ENCODE data around the gene SAMD7. TPM values are rescaled to one million over a fixed set of nuclear protein-coding genes. Genes with fewer than 3 reads are reported as not detected.

Gene SAMD7
- total and polyA plus RNA-seq, 9 of the 15 experiments (the other 6 are each of a cell fraction or from before 2014, with no cell fraction given), result not detected

DNA sequence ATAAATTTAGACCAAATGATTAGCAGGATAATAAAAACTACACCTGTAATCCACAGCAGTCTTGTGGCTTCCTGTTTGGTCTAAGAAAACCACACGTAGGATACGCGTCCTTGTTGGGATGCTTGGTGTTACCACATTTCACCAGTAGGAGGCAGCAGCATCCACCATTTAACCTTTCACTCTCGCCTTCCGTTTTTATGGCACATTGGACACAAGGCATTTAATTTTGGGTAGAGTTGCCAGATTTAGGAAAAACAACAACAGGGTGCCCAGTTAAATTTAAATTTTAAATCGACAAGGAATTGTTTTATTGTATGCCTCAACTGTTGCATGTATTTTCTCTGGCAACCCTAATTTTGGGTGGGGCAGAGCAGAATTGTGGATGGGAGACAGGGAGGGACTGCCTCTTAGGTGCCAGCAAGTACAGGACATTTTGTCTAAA lies 47.9 kb upstream of the SAMD7 start (continued):
- TF ChIP-seq, protein P1, sequence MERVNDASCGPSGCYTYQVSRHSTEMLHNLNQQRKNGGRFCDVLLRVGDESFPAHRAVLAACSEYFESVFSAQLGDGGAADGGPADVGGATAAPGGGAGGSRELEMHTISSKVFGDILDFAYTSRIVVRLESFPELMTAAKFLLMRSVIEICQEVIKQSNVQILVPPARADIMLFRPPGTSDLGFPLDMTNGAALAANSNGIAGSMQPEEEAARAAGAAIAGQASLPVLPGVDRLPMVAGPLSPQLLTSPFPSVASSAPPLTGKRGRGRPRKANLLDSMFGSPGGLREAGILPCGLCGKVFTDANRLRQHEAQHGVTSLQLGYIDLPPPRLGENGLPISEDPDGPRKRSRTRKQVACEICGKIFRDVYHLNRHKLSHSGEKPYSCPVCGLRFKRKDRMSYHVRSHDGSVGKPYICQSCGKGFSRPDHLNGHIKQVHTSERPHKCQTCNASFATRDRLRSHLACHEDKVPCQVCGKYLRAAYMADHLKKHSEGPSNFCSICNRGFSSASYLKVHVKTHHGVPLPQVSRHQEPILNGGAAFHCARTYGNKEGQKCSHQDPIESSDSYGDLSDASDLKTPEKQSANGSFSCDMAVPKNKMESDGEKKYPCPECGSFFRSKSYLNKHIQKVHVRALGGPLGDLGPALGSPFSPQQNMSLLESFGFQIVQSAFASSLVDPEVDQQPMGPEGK (CRISPR knock-in tag; IDR thresholded peaks at IDR 0.05; ENCODE audit: borderline replicate concordance), result no peak
- TF ChIP-seq KAT8 (IDR thresholded peaks at IDR 0.05; ENCODE audit: low read depth), result no peak
- TF ChIP-seq, protein P2, sequence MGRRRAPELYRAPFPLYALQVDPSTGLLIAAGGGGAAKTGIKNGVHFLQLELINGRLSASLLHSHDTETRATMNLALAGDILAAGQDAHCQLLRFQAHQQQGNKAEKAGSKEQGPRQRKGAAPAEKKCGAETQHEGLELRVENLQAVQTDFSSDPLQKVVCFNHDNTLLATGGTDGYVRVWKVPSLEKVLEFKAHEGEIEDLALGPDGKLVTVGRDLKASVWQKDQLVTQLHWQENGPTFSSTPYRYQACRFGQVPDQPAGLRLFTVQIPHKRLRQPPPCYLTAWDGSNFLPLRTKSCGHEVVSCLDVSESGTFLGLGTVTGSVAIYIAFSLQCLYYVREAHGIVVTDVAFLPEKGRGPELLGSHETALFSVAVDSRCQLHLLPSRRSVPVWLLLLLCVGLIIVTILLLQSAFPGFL (CRISPR knock-in tag; IDR thresholded peaks at IDR 0.05), result no peak
- peak; percentile 68; the same call in 1 of the 2 replicates for TF ChIP-seq CC2D1A (IDR thresholded peaks at IDR 0.05)
- TF ChIP-seq, protein P3, sequence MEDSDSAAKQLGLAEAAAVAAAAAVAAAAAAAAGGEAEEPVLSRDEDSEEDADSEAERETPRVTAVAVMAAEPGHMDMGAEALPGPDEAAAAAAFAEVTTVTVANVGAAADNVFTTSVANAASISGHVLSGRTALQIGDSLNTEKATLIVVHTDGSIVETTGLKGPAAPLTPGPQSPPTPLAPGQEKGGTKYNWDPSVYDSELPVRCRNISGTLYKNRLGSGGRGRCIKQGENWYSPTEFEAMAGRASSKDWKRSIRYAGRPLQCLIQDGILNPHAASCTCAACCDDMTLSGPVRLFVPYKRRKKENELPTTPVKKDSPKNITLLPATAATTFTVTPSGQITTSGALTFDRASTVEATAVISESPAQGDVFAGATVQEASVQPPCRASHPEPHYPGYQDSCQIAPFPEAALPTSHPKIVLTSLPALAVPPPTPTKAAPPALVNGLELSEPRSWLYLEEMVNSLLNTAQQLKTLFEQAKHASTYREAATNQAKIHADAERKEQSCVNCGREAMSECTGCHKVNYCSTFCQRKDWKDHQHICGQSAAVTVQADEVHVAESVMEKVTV (CRISPR knock-in tag; IDR thresholded peaks at IDR 0.05), result peak; percentile 74
- TF ChIP-seq, protein P4, sequence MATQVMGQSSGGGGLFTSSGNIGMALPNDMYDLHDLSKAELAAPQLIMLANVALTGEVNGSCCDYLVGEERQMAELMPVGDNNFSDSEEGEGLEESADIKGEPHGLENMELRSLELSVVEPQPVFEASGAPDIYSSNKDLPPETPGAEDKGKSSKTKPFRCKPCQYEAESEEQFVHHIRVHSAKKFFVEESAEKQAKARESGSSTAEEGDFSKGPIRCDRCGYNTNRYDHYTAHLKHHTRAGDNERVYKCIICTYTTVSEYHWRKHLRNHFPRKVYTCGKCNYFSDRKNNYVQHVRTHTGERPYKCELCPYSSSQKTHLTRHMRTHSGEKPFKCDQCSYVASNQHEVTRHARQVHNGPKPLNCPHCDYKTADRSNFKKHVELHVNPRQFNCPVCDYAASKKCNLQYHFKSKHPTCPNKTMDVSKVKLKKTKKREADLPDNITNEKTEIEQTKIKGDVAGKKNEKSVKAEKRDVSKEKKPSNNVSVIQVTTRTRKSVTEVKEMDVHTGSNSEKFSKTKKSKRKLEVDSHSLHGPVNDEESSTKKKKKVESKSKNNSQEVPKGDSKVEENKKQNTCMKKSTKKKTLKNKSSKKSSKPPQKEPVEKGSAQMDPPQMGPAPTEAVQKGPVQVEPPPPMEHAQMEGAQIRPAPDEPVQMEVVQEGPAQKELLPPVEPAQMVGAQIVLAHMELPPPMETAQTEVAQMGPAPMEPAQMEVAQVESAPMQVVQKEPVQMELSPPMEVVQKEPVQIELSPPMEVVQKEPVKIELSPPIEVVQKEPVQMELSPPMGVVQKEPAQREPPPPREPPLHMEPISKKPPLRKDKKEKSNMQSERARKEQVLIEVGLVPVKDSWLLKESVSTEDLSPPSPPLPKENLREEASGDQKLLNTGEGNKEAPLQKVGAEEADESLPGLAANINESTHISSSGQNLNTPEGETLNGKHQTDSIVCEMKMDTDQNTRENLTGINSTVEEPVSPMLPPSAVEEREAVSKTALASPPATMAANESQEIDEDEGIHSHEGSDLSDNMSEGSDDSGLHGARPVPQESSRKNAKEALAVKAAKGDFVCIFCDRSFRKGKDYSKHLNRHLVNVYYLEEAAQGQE (IDR thresholded peaks at IDR 0.05; ENCODE audit: borderline replicate concordance), result peak; percentile 87
- TF ChIP-seq, protein P4 (CRISPR knock-in tag; IDR thresholded peaks at IDR 0.05; ENCODE audit: low read depth), result no peak
- no peak for TF ChIP-seq RNF2 (IDR thresholded peaks at IDR 0.05)
- peak; percentile 79 for TF ChIP-seq SMC3 (conservative IDR thresholded peaks at IDR 0.05; ENCODE audit: insufficient read depth, low read depth, low read length)
- TF ChIP-seq MYNN (IDR thresholded peaks at IDR 0.05), result no peak
- no peak for TF ChIP-seq MYNN (CRISPR knock-in tag; IDR thresholded peaks at IDR 0.05)
- TF ChIP-seq ETV5 (CRISPR knock-in tag; IDR thresholded peaks at IDR 0.05; ENCODE audit: low read depth), result peak; percentile 42; the same call in 1 of the 2 replicates
- no peak for TF ChIP-seq FOXJ2 (tag; IDR thresholded peaks at IDR 0.05)
- peak; percentile 60 for TF ChIP-seq CXXC5 (CRISPR knock-in tag; IDR thresholded peaks at IDR 0.05)
- 0 out of 2 replicates have a peak, but pooled peaks have one; percentile 27 for TF ChIP-seq RB1 (IDR thresholded peaks at IDR 0.05; ENCODE audit: low read depth)
- TF ChIP-seq ZNF699 (CRISPR knock-in tag; IDR thresholded peaks at IDR 0.05; ENCODE audit: insufficient replicate concordance), result no peak
- 0 out of 2 replicates have a peak, but pooled peaks have one; percentile 22 for TF ChIP-seq NBN (IDR thresholded peaks at IDR 0.05; ENCODE audit: low read depth)

Data from K562 (cell line).